ENCODE results near the gene LTBP2.

LTBP2 gene

DNA sequence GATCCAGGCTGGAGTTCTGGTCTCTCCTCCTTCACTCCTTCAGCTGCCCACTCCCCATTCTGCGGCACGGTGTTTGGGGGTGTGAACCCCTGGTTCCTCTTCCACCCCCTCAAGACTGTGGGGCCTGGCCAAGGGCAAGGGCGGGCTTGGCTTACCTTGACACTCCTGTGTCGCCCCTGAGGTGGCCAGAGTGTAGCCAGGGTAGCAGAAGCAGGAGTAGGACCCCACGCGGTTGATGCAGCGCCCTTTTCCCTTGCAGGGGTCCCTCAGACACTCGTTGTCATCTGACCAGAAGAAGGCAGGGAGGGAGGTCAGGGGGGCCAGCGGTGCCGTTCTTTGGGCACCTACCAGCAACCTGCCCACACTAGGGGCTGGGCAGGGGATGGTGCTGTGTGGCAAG is 90.3 kb downstream of the LTBP2 start:
- no peak overlapping the region for H3K4me2 ChIP-seq (ENCODE audit: low read length)
- H3K27ac ChIP-seq (ENCODE audit: low read depth, low read length), result no peak overlapping the region
- no peaks in the 10 kb centered on the region for H4K20me1 ChIP-seq (ENCODE audit: control insufficient read depth, insufficient read depth, low read depth, low read length)
- no peaks in the 10 kb centered on the region for H3K9me2 ChIP-seq (replicated peaks; ENCODE audit: control insufficient read depth, low read length)
- no peak overlapping the region for H3K4me3 ChIP-seq (ENCODE audit: low read length)
- H3K27me3 ChIP-seq (ENCODE audit: control insufficient read depth, low read length), result peaks cover 41% of the 10 kb centered on the region
- H3K9me3 ChIP-seq (ENCODE audit: control insufficient read depth, insufficient read depth, low read length), result no peaks in the 10 kb centered on the region
- H3F3A ChIP-seq (ENCODE audit: control insufficient read depth, insufficient read depth), result no peaks in the 10 kb centered on the region
- H3K4me1 ChIP-seq (ENCODE audit: control insufficient read depth, low read length), result peaks cover 4% of the 10 kb centered on the region; the same call in 1 of the 2 replicates
- no peak for TF ChIP-seq EZH2phosphoT487 (IDR thresholded peaks at IDR 0.05; ENCODE audit: borderline replicate concordance, low read length)
- TF ChIP-seq, protein P1, sequence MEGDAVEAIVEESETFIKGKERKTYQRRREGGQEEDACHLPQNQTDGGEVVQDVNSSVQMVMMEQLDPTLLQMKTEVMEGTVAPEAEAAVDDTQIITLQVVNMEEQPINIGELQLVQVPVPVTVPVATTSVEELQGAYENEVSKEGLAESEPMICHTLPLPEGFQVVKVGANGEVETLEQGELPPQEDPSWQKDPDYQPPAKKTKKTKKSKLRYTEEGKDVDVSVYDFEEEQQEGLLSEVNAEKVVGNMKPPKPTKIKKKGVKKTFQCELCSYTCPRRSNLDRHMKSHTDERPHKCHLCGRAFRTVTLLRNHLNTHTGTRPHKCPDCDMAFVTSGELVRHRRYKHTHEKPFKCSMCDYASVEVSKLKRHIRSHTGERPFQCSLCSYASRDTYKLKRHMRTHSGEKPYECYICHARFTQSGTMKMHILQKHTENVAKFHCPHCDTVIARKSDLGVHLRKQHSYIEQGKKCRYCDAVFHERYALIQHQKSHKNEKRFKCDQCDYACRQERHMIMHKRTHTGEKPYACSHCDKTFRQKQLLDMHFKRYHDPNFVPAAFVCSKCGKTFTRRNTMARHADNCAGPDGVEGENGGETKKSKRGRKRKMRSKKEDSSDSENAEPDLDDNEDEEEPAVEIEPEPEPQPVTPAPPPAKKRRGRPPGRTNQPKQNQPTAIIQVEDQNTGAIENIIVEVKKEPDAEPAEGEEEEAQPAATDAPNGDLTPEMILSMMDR (IDR thresholded peaks at IDR 0.05; ENCODE audit: low read depth, low read length, poor library complexity, severe bottlenecking), result no peak
- H3K79me2 ChIP-seq (ENCODE audit: control insufficient read depth, low read length), result no peaks in the 10 kb centered on the region
- H3K36me3 ChIP-seq (ENCODE audit: control insufficient read depth, low read length), result no peaks in the 10 kb centered on the region

DNA sequence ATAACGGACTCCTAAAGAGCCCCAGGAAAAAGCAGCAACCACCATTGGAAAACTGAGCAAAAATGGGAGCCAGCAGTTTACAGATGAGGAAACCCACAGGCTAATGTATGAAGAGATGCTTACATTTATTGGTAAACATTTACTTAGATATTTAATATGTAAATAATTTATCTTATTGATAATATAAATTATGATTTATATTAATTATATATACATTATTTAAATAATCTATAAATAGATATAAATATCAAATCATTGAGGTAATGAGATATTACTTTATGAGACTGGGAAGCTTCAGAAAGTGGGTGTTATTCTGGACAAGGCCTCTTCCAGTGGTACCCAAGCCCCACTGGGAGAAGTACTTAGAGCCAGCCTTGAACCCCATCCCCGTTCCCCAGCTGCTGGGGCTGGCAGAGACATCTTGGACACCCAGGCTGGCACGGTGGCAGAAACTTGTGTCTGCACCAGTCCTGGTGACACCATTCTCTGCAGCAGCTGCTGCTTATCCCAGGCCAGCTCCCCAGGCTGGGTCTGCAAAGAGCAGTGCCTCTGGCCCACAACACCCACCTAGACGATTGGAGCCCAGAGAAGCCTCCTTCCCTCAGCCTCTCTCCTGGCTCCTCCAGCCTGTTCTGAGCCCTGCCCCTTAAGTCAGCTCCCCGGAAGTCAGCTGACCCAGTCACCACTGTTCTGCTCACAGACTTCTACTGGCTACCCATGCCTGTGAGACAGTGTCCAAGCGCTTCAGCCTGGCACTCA is 92.5 kb downstream of the LTBP2 start:
- Histone ChIP-seq H3K79me2 (ENCODE audit: control insufficient read depth, low read length) (no peaks in the 10 kb centered on the region), H3K9me3 (ENCODE audit: control insufficient read depth, insufficient read depth, low read length) (no peaks in the 10 kb centered on the region), H4K20me1 (ENCODE audit: control insufficient read depth, insufficient read depth, low read depth, low read length) (no peaks in the 10 kb centered on the region), H3F3A (ENCODE audit: control insufficient read depth, insufficient read depth) (no peaks in the 10 kb centered on the region), H3K36me3 (ENCODE audit: control insufficient read depth, low read length) (no peaks in the 10 kb centered on the region), H3K27me3 (ENCODE audit: control insufficient read depth, low read length) (peaks cover 35% of the 10 kb centered on the region), H3K4me1 (ENCODE audit: control insufficient read depth, low read length) (no peaks in the 10 kb centered on the region), H3K4me3 (ENCODE audit: low read length) (no peak overlapping the region), H3K4me2 (ENCODE audit: low read length) (no peak overlapping the region), H3K9me2 (replicated peaks; ENCODE audit: control insufficient read depth, low read length) (no peaks in the 10 kb centered on the region), H3K27ac (ENCODE audit: low read depth, low read length) (no peak overlapping the region)
- TF ChIP-seq, protein P1 (IDR thresholded peaks at IDR 0.05; ENCODE audit: low read depth, low read length, poor library complexity, severe bottlenecking), result no peak
- no peak for TF ChIP-seq EZH2phosphoT487 (IDR thresholded peaks at IDR 0.05; ENCODE audit: borderline replicate concordance, low read length)

DNA sequence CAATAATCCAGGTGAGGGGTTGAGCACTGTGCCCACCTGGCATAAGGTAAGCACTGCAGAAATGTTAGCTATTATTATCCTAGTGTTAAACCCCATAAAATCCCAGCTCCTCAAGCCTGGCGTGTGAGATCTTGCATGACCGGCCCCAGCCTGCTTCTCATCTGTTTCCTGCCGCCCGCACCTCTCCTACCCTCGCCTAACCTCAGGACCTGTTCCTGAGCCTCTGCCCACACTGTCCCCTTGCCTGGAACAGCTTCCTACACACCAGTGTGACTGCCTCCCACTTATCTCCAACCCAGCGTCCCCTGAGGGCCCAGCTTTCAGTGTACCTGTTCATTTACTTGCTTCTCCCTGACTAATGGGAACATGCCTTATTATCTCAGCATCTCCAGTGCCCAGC is 93.8 kb downstream of the LTBP2 start:
- Histone ChIP-seq H3F3A (ENCODE audit: control insufficient read depth, insufficient read depth) (no peaks in the 10 kb centered on the region), H3K4me3 (ENCODE audit: low read length) (no peak overlapping the region), H3K9me2 (replicated peaks; ENCODE audit: control insufficient read depth, low read length) (no peaks in the 10 kb centered on the region), H3K79me2 (ENCODE audit: control insufficient read depth, low read length) (no peaks in the 10 kb centered on the region), H3K27ac (ENCODE audit: low read depth, low read length) (no peak overlapping the region), H4K20me1 (ENCODE audit: control insufficient read depth, insufficient read depth, low read depth, low read length) (no peaks in the 10 kb centered on the region), H3K4me2 (ENCODE audit: low read length) (no peak overlapping the region), H3K36me3 (ENCODE audit: control insufficient read depth, low read length) (no peaks in the 10 kb centered on the region), H3K27me3 (ENCODE audit: control insufficient read depth, low read length) (peaks cover 37% of the 10 kb centered on the region), H3K9me3 (ENCODE audit: control insufficient read depth, insufficient read depth, low read length) (no peaks in the 10 kb centered on the region), H3K4me1 (ENCODE audit: control insufficient read depth, low read length) (no peaks in the 10 kb centered on the region)
- TF ChIP-seq, protein P1 (IDR thresholded peaks at IDR 0.05; ENCODE audit: low read depth, low read length, poor library complexity, severe bottlenecking), result no peak
- no peak for TF ChIP-seq EZH2phosphoT487 (IDR thresholded peaks at IDR 0.05; ENCODE audit: borderline replicate concordance, low read length)

All from DOHH2 (cell line).